Gastroesophageal sphincter (tissue), 3 donors: ENCODE results near the gene KRTCAP3.

Experiments used
- EP300 ChIP-seq: sonication (generic); formaldehyde crosslinking; IDR thresholded peaks from one replicate; pipeline ENCODE4 v1.6.1; 2017; ENCODE audit warnings: antibody characterized with exemption, mild to moderate bottlenecking
- POLR2A ChIP-seq, 2 donors: fragments of 450-650 bp; IDR thresholded peaks; one replicate each; pipeline ENCODE4 v1.6.1; 2017; ENCODE audit warnings: antibody characterized with exemption in 2 of 2, mild to moderate bottlenecking in 2 of 2, moderate library complexity in 1 of 2
- POLR2AphosphoS5 ChIP-seq: sonication (generic); formaldehyde crosslinking; IDR thresholded peaks from one replicate; pipeline ENCODE4 v1.6.1; 2017; ENCODE audit warnings: antibody characterized with exemption
- TF ChIP-seq, protein P1 (sequence below), 4 experiments: fragments of 200-600 bp in 2 of 4; fragments of 450-650 bp in 2 of 4; sonication (generic) in 1 of 4; IDR thresholded peaks; one replicate each; pipeline ENCODE4 v1.5.1; 2017 to 2019; ENCODE audit warnings: antibody characterized with exemption in 4 of 4, mild to moderate bottlenecking in 2 of 4, moderate library complexity in 2 of 4

GRCh38 chr2:27416151-27416550 is 26.0 kb upstream of the KRTCAP3 start:
- no peak for TF ChIP-seq POLR2A (IDR thresholded peaks at IDR 0.05)
- TF ChIP-seq, protein P1, sequence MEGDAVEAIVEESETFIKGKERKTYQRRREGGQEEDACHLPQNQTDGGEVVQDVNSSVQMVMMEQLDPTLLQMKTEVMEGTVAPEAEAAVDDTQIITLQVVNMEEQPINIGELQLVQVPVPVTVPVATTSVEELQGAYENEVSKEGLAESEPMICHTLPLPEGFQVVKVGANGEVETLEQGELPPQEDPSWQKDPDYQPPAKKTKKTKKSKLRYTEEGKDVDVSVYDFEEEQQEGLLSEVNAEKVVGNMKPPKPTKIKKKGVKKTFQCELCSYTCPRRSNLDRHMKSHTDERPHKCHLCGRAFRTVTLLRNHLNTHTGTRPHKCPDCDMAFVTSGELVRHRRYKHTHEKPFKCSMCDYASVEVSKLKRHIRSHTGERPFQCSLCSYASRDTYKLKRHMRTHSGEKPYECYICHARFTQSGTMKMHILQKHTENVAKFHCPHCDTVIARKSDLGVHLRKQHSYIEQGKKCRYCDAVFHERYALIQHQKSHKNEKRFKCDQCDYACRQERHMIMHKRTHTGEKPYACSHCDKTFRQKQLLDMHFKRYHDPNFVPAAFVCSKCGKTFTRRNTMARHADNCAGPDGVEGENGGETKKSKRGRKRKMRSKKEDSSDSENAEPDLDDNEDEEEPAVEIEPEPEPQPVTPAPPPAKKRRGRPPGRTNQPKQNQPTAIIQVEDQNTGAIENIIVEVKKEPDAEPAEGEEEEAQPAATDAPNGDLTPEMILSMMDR (IDR thresholded peaks at IDR 0.05): no peak
- TF ChIP-seq EP300: no peak
- no peak for TF ChIP-seq POLR2AphosphoS5
